ENCODE results near the gene CACNG4.

CACNG4 gene

GRCh38 chr17:66963909-66964771 lies at the start of gene CACNG4:
Gene CACNG4, plus strand, starts transcription at chr17:66964707. Its CDS starts 205 bp downstream, at chr17:66964912.
- H3K9ac ChIP-seq (ENCODE audit: low read depth, low read length) = peak within 1 kb of the TSS; percentile 73
- H3K36me3 ChIP-seq (ENCODE audit: insufficient read depth, low read length) = no peaks in the 10 kb centered on the region
- peaks cover 12% of the 10 kb centered on the region; the same call in 1 of the 2 replicates for H3K4me1 ChIP-seq (ENCODE audit: insufficient read depth, low read length)
- no peaks in the 10 kb centered on the region for H3K9me3 ChIP-seq (ENCODE audit: control insufficient read depth, insufficient read depth, low read length)

GRCh38 chr17:66915204-66915611 lies 49.3 kb upstream of the CACNG4 start:
- no peak overlapping the region for H3K9ac ChIP-seq (ENCODE audit: low read depth, low read length)
- no peaks in the 10 kb centered on the region for H3K36me3 ChIP-seq (ENCODE audit: insufficient read depth, low read length)
- no peaks in the 10 kb centered on the region for H3K4me1 ChIP-seq (ENCODE audit: insufficient read depth, low read length)
- no peaks in the 10 kb centered on the region for H3K9me3 ChIP-seq (ENCODE audit: control insufficient read depth, insufficient read depth, low read length)

GRCh38 chr17:66915792-66916191 lies 48.7 kb upstream of the CACNG4 start:
- Histone ChIP-seq H3K9ac (ENCODE audit: low read depth, low read length) (no peak overlapping the region), H3K9me3 (ENCODE audit: control insufficient read depth, insufficient read depth, low read length) (no peaks in the 10 kb centered on the region), H3K36me3 (ENCODE audit: insufficient read depth, low read length) (no peaks in the 10 kb centered on the region), H3K4me1 (ENCODE audit: insufficient read depth, low read length) (no peaks in the 10 kb centered on the region)

GRCh38 chr17:66916946-66917345 lies 47.6 kb upstream of the CACNG4 start:
- H3K9ac ChIP-seq (ENCODE audit: low read depth, low read length) = no peak overlapping the region
- no peaks in the 10 kb centered on the region for H3K9me3 ChIP-seq (ENCODE audit: control insufficient read depth, insufficient read depth, low read length)
- H3K4me1 ChIP-seq (ENCODE audit: insufficient read depth, low read length) = no peaks in the 10 kb centered on the region
- H3K36me3 ChIP-seq (ENCODE audit: insufficient read depth, low read length) = no peaks in the 10 kb centered on the region

GRCh38 chr17:66918896-66919295 lies 45.6 kb upstream of the CACNG4 start:
- Histone ChIP-seq H3K9me3 (ENCODE audit: control insufficient read depth, insufficient read depth, low read length) (no peaks in the 10 kb centered on the region), H3K9ac (ENCODE audit: low read depth, low read length) (no peak overlapping the region), H3K36me3 (ENCODE audit: insufficient read depth, low read length) (no peaks in the 10 kb centered on the region), H3K4me1 (ENCODE audit: insufficient read depth, low read length) (no peaks in the 10 kb centered on the region)

- H3K9me3 ChIP-seq (ENCODE audit: control insufficient read depth, insufficient read depth, low read length) = no peaks in the 10 kb centered on the region
- no peak overlapping the region for H3K9ac ChIP-seq (ENCODE audit: low read depth, low read length)
- no peaks in the 10 kb centered on the region for H3K4me1 ChIP-seq (ENCODE audit: insufficient read depth, low read length)
- H3K36me3 ChIP-seq (ENCODE audit: insufficient read depth, low read length) = no peaks in the 10 kb centered on the region
These were observed 44.1 kb upstream of the CACNG4 start for GRCh38 chr17:66920435-66920834.

GRCh38 chr17:66920950-66921349 lies 43.6 kb upstream of the CACNG4 start:
- H3K36me3 ChIP-seq (ENCODE audit: insufficient read depth, low read length) = no peaks in the 10 kb centered on the region
- no peak overlapping the region for H3K9ac ChIP-seq (ENCODE audit: low read depth, low read length)
- H3K4me1 ChIP-seq (ENCODE audit: insufficient read depth, low read length) = no peaks in the 10 kb centered on the region
- H3K9me3 ChIP-seq (ENCODE audit: control insufficient read depth, insufficient read depth, low read length) = no peaks in the 10 kb centered on the region

GRCh38 chr17:66923886-66924285 lies 40.6 kb upstream of the CACNG4 start:
- Histone ChIP-seq H3K4me1 (ENCODE audit: insufficient read depth, low read length) (no peaks in the 10 kb centered on the region), H3K9me3 (ENCODE audit: control insufficient read depth, insufficient read depth, low read length) (no peaks in the 10 kb centered on the region), H3K9ac (ENCODE audit: low read depth, low read length) (no peak overlapping the region), H3K36me3 (ENCODE audit: insufficient read depth, low read length) (no peaks in the 10 kb centered on the region)

- H3K4me1 ChIP-seq (ENCODE audit: insufficient read depth, low read length) = no peaks in the 10 kb centered on the region
- H3K36me3 ChIP-seq (ENCODE audit: insufficient read depth, low read length) = no peaks in the 10 kb centered on the region
- no peak overlapping the region for H3K9ac ChIP-seq (ENCODE audit: low read depth, low read length)
- H3K9me3 ChIP-seq (ENCODE audit: control insufficient read depth, insufficient read depth, low read length) = no peaks in the 10 kb centered on the region
These were observed 38.6 kb upstream of the CACNG4 start for GRCh38 chr17:66925811-66926500.

GRCh38 chr17:66928949-66929348 lies 35.6 kb upstream of the CACNG4 start:
- no peaks in the 10 kb centered on the region for H3K36me3 ChIP-seq (ENCODE audit: insufficient read depth, low read length)
- H3K4me1 ChIP-seq (ENCODE audit: insufficient read depth, low read length) = no peaks in the 10 kb centered on the region
- H3K9ac ChIP-seq (ENCODE audit: low read depth, low read length) = no peak overlapping the region
- H3K9me3 ChIP-seq (ENCODE audit: control insufficient read depth, insufficient read depth, low read length) = no peaks in the 10 kb centered on the region

GRCh38 chr17:66929591-66929990 lies 34.9 kb upstream of the CACNG4 start:
- Histone ChIP-seq H3K9ac (ENCODE audit: low read depth, low read length) (no peak overlapping the region), H3K9me3 (ENCODE audit: control insufficient read depth, insufficient read depth, low read length) (no peaks in the 10 kb centered on the region), H3K36me3 (ENCODE audit: insufficient read depth, low read length) (no peaks in the 10 kb centered on the region), H3K4me1 (ENCODE audit: insufficient read depth, low read length) (no peaks in the 10 kb centered on the region)

GRCh38 chr17:66930933-66931332 lies 33.6 kb upstream of the CACNG4 start:
- Histone ChIP-seq H3K4me1 (ENCODE audit: insufficient read depth, low read length) (no peaks in the 10 kb centered on the region), H3K36me3 (ENCODE audit: insufficient read depth, low read length) (no peaks in the 10 kb centered on the region), H3K9me3 (ENCODE audit: control insufficient read depth, insufficient read depth, low read length) (no peaks in the 10 kb centered on the region), H3K9ac (ENCODE audit: low read depth, low read length) (no peak overlapping the region)

GRCh38 chr17:66932311-66932710 lies 32.2 kb upstream of the CACNG4 start:
- no peaks in the 10 kb centered on the region for H3K4me1 ChIP-seq (ENCODE audit: insufficient read depth, low read length)
- H3K9me3 ChIP-seq (ENCODE audit: control insufficient read depth, insufficient read depth, low read length) = 0 out of 2 replicates have a peak, but pooled peaks cover 5% of the 10 kb centered on the region
- no peak overlapping the region for H3K9ac ChIP-seq (ENCODE audit: low read depth, low read length)
- no peaks in the 10 kb centered on the region for H3K36me3 ChIP-seq (ENCODE audit: insufficient read depth, low read length)

- H3K36me3 ChIP-seq (ENCODE audit: insufficient read depth, low read length) = no peaks in the 10 kb centered on the region
- H3K9ac ChIP-seq (ENCODE audit: low read depth, low read length) = no peak overlapping the region
- peaks cover 10% of the 10 kb centered on the region; the same call in 1 of the 2 replicates for H3K9me3 ChIP-seq (ENCODE audit: control insufficient read depth, insufficient read depth, low read length)
- no peaks in the 10 kb centered on the region for H3K4me1 ChIP-seq (ENCODE audit: insufficient read depth, low read length)
These were observed 30.5 kb upstream of the CACNG4 start for GRCh38 chr17:66934040-66934439.

GRCh38 chr17:66935717-66936116 lies 28.8 kb upstream of the CACNG4 start:
- Histone ChIP-seq H3K9ac (ENCODE audit: low read depth, low read length) (no peak overlapping the region), H3K9me3 (ENCODE audit: control insufficient read depth, insufficient read depth, low read length) (peaks cover 10% of the 10 kb centered on the region; the same call in 1 of the 2 replicates), H3K4me1 (ENCODE audit: insufficient read depth, low read length) (no peaks in the 10 kb centered on the region), H3K36me3 (ENCODE audit: insufficient read depth, low read length) (no peaks in the 10 kb centered on the region)

Data from ES-I3 (cell line).